GM19397 (cell line): ENCODE data around the gene AP2A2.
A peak's percentile ranks its signal among the peaks of the same experiment; 100 is the strongest.

Experiments used
- ATAC-seq: cut with Tn5 transposase; IDR thresholded peaks from one replicate; pipeline ENCODE4 v1.9.1; 2021; ENCODE audit warnings: mild to moderate bottlenecking, moderate library complexity; ENCODE audit not compliant: unreplicated experiment

The AP2A2 gene

GRCh38 chr11:925496-926301 lies at the start of gene AP2A2:
AP2A2 (plus strand) TSS chr11:925870; CDS start chr11:926022, 152 bp downstream.
- ATAC-seq: peak; percentile 78

DNA sequence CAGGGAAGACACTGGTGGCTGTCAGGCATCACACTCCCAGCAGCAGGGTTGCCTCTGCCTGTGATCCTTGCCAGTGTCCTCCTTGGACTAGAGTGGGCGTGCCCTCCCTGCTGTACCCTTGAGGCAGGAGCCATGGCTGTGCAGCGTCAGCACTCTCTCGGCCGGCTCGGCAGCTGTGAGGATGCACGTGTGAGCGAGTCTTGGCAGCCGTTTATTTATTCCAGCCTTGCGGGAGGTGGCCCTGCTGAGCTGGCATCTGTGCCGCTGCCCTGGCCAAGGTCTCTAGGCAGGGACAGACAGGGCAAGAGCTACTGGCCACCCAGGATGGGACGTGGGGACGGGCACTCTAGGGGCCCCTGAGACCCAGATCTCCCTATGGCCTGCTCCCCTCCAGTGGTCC lies 49.1 kb upstream of the AP2A2 start:
- ATAC-seq: no peak

- no peak for ATAC-seq
Measured at GRCh38 chr11:877565-877964, 48.1 kb upstream of the AP2A2 start.

- ATAC-seq: no peak
Measured at GRCh38 chr11:880447-880846, 45.2 kb upstream of the AP2A2 start.

- ATAC-seq: no peak
Measured at GRCh38 chr11:882596-882995, 43.1 kb upstream of the AP2A2 start.

GRCh38 chr11:883527-883926 lies 42.1 kb upstream of the AP2A2 start:
- no peak for ATAC-seq

- no peak for ATAC-seq
Measured at GRCh38 chr11:884578-885070, 41.0 kb upstream of the AP2A2 start.

GRCh38 chr11:886568-886967 lies 39.1 kb upstream of the AP2A2 start:
- no peak for ATAC-seq

GRCh38 chr11:887589-887988 lies 38.1 kb upstream of the AP2A2 start:
- ATAC-seq: no peak

GRCh38 chr11:888310-889212 lies 37.1 kb upstream of the AP2A2 start:
- no peak for ATAC-seq

- no peak for ATAC-seq
Measured at GRCh38 chr11:889257-889656, 36.4 kb upstream of the AP2A2 start.

DNA sequence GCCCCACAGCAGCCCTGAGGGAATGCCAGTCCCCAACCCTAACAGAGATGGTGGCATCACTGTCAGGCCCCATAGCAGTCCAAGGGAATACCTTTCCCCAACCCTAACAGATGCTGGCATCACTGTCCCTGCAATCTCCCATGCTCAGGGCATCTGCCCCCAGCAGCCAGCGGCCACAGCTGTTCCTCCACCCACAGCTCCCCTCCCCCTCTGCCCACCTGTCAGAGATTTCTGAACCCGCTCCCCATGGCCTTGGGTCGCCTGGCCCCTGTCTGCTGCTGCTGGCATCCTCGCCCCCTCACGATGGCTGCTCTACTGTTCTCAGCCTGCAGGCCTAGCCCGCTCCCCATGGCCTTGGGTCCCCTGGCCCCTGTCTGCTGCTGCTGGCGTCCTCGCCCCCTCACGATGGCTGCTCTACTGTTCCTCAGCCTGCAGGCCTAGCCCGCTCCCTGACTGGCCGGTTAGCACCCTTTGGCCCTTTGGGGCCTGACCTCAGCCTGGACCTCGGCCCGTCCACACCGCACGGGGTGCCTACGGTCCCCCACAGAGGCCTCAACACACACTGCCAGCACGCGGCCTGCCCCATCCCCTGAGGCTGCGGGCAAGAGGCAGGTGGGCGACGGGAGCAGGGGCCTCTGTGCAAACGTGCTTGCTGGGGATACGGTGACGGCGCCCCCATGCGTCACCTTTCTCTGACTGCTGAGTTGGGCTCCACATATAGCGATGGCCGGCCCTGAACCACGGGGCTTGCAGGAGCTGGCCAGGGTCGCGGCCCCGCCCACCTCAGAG lies 35.8 kb upstream of the AP2A2 start:
- no peak for ATAC-seq

- ATAC-seq: no peak
Measured at GRCh38 chr11:890794-891540, 34.7 kb upstream of the AP2A2 start.

DNA sequence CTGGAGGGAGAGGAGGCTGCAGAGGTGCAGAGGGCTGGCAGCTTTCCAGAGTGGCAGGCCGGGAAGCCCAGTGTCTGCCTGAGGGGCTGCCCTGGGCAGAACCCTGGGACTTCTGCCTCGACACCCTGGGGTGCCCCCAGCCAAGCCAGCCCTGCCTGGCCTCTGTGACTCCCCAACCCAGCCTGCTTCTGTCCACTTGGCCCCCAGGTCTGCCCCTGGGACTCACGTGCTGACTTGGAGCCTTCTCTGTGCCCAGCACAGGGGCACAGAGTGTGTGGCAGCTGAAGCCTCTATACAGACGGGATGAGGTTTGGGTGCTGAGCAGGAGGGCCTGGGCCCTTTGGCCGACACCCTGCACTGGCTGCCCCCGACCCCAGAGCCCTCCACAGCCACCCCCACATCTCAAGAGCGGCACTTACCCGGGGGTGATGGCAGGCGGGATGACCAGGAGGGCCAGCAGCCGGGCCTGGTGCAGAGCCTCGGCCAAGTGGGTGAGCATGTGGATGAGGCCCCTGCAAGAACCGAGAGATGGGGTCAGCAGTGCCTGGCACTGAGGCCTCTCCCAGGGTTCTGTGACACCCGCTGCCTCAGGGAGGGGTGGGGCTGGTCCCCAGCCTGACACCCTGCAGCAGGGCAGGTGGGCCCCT lies 32.5 kb upstream of the AP2A2 start:
- ATAC-seq: no peak

DNA sequence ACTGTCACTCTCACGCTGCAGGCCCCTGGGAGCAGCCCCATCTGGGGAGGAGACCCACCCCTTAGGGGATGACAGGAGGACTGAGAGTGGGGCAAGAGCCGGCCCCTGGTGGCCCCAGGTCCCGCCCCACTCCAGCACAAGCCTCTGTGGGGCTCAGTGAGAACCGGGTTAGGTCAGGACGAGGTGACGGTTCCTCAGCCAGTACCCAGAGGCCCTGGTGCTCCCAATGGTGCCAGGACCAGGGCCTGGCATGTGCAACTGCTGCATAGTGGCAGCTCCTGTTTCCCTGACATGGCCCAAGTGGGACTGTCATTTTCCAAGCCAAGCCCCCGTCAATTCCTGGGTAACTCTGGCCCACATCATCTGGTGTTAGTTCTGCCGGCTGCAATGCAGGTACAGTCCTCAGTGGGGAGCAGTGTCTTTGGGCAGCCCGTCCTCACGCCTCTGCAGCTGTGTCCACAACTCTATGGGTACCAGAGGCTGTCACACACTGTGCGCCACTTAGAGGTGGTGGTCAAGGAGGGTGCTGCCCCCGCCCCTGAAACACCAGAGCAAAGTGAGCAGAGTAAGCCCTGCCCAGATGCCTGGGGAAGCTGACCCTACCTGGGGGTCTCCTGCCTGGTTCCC lies 31.0 kb upstream of the AP2A2 start:
- no peak for ATAC-seq

- ATAC-seq: no peak
Measured at GRCh38 chr11:895331-896110, 30.1 kb upstream of the AP2A2 start.

DNA sequence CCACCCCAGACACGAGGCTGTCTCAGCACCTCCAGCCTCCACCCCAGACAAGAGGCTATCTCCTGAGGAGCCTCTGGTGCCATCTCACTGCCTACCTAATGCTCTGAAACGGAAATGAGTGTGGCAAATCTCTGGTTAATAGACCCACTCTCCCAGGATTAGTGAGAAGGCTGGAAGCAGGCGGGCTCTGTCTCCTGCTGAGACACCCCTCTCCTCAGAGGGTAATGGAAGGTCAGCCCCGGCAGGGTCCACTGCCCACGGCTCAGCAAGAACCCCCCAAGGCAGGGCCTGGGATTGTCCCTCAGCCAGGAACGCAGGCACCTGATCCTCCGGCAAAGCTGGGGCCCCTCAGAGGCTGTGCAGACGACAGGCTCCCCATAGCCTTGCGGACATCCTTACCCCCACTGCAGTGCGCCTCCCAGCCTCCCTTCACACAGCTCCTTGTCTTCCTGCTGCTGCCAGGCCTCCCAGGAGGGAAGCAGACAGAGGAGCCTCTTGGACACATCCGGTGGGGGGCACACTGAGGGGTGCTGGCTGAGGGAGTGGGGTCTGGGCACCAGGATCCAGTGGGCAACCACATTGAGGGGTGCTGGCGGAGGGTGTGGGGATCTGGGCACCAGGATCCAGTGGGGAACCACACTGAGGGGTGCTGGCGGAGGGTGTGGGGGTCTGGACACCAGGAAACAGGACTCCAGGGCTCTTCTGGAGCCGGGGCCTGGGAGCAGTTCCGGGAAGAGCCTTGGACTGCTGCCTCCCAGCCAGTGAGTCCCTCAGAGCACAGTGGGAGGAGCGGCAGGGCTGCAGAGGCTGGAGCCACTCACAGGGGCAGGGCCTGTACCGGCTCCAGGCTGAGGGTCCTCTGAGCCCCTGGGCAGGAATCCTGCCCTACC lies 28.2 kb upstream of the AP2A2 start:
- no peak for ATAC-seq

GRCh38 chr11:898143-898511 lies 27.5 kb upstream of the AP2A2 start:
- ATAC-seq: no peak
